ENCODE results near the gene SMAD3. TPM values are rescaled to one million over a fixed set of nuclear protein-coding genes. Genes with fewer than 3 reads are reported as not detected.

SMAD3 gene
- total and polyA plus RNA-seq, 2 of the 8 experiments (the other 6 are each of a cell fraction or from before 2014, with no cell fraction given): 10.1 to 12.4 TPM

DNA sequence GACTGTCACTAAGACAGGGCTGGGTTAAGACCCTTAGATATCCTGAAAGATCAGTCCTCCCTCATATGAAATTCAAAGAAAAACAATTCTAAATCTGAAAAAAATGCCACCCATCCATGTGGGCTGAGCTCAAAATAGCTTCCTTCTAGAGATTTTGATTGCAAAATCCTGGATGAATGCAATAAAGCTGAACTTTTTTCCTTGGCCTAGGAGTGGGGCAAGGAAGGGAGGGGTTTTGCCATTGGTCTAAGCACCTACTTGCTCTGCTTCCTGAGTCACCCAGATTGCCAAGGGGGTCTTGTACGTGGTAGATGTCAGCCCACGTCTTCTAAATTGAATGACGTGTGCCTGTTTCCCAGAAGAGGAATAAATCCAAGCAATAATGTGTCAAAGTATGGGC lies 15.3 kb upstream of the SMAD3 start (continued):
- TF ChIP-seq RNF2 (IDR thresholded peaks at IDR 0.05; ENCODE audit: borderline replicate concordance, low read depth, low read length, missing control alignments, poor library complexity, severe bottlenecking) (no peak), KDM5A (IDR thresholded peaks at IDR 0.05; ENCODE audit: low read length) (no peak), CTBP2 (IDR thresholded peaks at IDR 0.05; ENCODE audit: borderline replicate concordance, insufficient read depth, insufficient read length, low read length) (no peak), POLR2AphosphoS5 (IDR thresholded peaks at IDR 0.05; ENCODE audit: low read depth, low read length) (no peak), SP2 (IDR thresholded peaks at IDR 0.05; ENCODE audit: low read length) (no peak), NANOG (IDR thresholded peaks at IDR 0.05; ENCODE audit: insufficient read depth, low read depth, low read length, poor library complexity, severe bottlenecking) (no peak), SIX5 (IDR thresholded peaks at IDR 0.05; ENCODE audit: low read depth, low read length) (no peak), TEAD4 (IDR thresholded peaks at IDR 0.05; ENCODE audit: low read depth, low read length) (no peak)
- TF ChIP-seq, protein P1, sequence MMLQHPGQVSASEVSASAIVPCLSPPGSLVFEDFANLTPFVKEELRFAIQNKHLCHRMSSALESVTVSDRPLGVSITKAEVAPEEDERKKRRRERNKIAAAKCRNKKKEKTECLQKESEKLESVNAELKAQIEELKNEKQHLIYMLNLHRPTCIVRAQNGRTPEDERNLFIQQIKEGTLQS (IDR thresholded peaks at IDR 0.05; ENCODE audit: insufficient read depth, low read depth, low read length): no peak

All from H1 (cell line).